Measurements from ENCODE around the gene HDLBP. TPM values are rescaled to one million over a fixed set of nuclear protein-coding genes. Genes with fewer than 3 reads are reported as not detected.
"Not testable (repeated sequence)": the region's sequence is repeated elsewhere in the genome, so short reads cannot be mapped to it uniquely, and the experiment has no call there.

The HDLBP gene
- total RNA-seq, 4 donors from 2014 or later, result 383 to 486 (median 444) TPM

DNA sequence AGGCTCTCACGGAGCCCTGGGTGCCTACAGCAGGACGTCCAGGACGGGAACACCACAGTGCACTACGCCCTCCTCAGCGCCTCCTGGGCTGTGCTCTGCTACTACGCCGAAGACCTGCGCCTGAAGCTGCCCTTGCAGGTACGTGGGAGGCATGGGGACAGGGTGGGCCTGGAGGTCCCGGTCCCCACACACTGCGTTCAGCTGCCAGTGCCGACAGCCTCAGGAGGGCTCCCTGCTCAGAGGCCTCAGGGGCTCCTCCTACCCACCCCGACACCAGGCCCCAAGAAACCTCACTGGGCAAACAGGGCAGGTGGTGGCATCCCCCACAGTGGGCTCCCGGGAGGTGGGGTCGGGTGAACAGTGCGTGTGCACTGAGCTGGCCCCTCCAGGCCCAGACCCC lies 116.2 kb downstream of the HDLBP start:
- Histone ChIP-seq H3K9me3 (no peaks in the 10 kb centered on the region), H3K27me3 (no peaks in the 10 kb centered on the region), H3K4me1 (no peaks in the 10 kb centered on the region), H3K4me3 (no peak overlapping the region), H3K27ac (no peak overlapping the region), H3K36me3 (no peaks in the 10 kb centered on the region)
- no peak for TF ChIP-seq POLR2A (IDR thresholded peaks at IDR 0.05)
- ATAC-seq (no peak), DNase-seq (no peak)
- in situ Hi-C loops (cut with MboI; ENCODE audit: low sequenced_read_pairs in 4 of 4), result no loop called here
- intact Hi-C loops (cut with DNase I; ENCODE audit: low total_unique reads), result no loop called here

DNA sequence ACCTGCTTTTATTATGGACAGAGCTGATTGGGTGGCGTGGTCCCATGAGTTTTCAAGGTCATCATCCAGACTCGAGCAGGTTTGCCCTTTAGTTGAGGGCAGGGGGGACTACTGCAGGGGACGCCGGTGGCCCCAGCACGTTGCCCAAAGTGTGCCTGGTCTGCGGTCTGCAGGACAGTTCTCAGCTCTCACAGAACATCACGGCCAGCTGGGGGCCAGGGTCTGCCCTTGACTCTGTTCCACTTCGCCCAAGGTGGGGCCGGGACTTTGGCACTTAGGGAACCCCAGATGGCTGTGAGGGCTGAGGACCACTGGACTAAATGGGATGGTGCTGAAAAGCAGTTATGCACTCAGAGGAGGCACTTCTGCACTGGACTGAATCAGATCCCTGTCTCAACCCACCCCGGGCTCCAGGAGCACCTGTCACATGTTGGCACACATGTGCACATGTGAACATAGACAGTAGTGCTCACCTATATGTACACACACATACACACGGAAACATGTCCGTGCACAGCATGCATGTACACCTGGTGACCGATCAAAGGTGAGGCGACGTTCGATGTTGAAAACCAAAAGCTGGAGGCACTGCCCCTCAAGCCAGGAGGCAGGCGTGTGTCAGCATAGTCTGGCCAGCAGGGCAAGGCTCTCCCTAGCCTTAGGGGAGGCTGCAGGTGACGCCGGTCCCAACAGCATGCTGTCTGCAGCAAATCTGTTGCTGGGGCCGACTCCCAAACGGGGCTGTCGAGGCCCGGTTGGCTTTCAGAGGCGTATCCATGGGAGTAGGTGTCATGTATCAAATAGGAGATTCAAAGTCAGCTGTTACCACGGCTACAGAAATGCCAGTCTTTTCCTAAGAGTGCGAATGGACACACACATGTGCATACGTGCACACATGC lies 116.8 kb downstream of the HDLBP start:
- no peak overlapping the region for H3K27ac ChIP-seq
- no peak overlapping the region for H3K4me3 ChIP-seq
- intact Hi-C loops (cut with DNase I; ENCODE audit: low total_unique reads) (no loop called here), in situ Hi-C loops (cut with MboI; ENCODE audit: low sequenced_read_pairs in 4 of 4) (no loop called here)
- DNase-seq (no peak), ATAC-seq (no peak)
- H3K4me1 ChIP-seq, result no peaks in the 10 kb centered on the region
- H3K27me3 ChIP-seq, result no peaks in the 10 kb centered on the region
- H3K9me3 ChIP-seq, result no peaks in the 10 kb centered on the region
- H3K36me3 ChIP-seq, result no peaks in the 10 kb centered on the region
- TF ChIP-seq, protein P1, sequence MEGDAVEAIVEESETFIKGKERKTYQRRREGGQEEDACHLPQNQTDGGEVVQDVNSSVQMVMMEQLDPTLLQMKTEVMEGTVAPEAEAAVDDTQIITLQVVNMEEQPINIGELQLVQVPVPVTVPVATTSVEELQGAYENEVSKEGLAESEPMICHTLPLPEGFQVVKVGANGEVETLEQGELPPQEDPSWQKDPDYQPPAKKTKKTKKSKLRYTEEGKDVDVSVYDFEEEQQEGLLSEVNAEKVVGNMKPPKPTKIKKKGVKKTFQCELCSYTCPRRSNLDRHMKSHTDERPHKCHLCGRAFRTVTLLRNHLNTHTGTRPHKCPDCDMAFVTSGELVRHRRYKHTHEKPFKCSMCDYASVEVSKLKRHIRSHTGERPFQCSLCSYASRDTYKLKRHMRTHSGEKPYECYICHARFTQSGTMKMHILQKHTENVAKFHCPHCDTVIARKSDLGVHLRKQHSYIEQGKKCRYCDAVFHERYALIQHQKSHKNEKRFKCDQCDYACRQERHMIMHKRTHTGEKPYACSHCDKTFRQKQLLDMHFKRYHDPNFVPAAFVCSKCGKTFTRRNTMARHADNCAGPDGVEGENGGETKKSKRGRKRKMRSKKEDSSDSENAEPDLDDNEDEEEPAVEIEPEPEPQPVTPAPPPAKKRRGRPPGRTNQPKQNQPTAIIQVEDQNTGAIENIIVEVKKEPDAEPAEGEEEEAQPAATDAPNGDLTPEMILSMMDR (IDR thresholded peaks at IDR 0.05 in 4 of 5, conservative IDR thresholded peaks at IDR 0.05 in 1 of 5), result no peak
- TF ChIP-seq POLR2A (IDR thresholded peaks at IDR 0.05), result no peak

DNA sequence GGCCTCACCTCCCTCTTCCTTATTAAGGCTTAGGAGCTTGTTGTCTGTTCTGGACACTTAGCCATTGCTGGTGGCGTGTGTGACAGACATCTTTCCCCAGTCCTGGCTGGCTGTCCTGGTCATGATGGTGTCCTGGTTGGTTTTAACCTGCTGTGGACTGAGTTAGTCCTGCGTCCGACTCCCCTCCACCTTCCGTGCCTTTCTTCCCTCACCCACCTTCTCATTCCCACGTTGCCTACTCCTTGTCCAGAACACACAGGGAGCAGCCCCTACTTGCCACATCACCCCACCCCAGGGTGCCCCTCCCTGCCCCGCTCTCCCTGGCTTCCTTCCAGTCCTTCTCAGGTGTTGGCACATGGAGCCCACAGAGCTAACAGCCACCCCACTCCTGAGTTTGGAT lies 117.5 kb downstream of the HDLBP start:
- Histone ChIP-seq H3K36me3 (no peaks in the 10 kb centered on the region), H3K9me3 (no peaks in the 10 kb centered on the region), H3K27me3 (no peaks in the 10 kb centered on the region), H3K4me3 (no peak overlapping the region), H3K4me1 (no peaks in the 10 kb centered on the region), H3K27ac (no peak overlapping the region)
- ATAC-seq (no peak), DNase-seq (no peak)
- intact Hi-C loops (cut with DNase I; ENCODE audit: low total_unique reads) (no loop called here), in situ Hi-C loops (cut with MboI; ENCODE audit: low sequenced_read_pairs in 4 of 4) (no loop called here)
- TF ChIP-seq POLR2A (IDR thresholded peaks at IDR 0.05), result no peak
- TF ChIP-seq, protein P1 (IDR thresholded peaks at IDR 0.05 in 4 of 5, conservative IDR thresholded peaks at IDR 0.05 in 1 of 5), result no peak

DNA sequence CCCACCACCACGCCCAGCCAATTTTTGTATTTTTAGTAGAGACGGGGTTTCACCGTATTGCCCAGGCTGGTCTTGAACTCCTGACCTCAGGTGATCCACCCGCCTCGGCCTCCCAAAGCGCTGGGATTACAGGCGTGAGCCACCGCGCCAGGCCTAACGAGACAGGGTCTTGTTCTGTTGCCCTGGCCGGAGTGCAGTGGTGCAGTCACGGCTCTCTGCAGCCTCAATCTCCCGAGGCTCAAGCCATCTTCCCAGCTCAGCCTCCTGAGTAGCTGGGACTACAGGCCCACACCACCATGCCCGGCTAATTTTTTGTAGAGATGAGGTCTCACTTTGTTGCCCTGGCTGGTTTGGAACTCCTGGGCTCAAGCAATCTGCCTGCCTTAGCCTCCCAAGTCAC lies 118.2 kb downstream of the HDLBP start:
- H3K4me3 ChIP-seq; ATAC-seq; intact Hi-C loops (cut with DNase I; ENCODE audit: low total_unique reads); H3K9me3 ChIP-seq; H3K4me1 ChIP-seq; H3K27ac ChIP-seq; DNase-seq; in situ Hi-C loops (cut with MboI; ENCODE audit: low sequenced_read_pairs in 4 of 4); H3K27me3 ChIP-seq; H3K36me3 ChIP-seq: not testable (repeated sequence)

DNA sequence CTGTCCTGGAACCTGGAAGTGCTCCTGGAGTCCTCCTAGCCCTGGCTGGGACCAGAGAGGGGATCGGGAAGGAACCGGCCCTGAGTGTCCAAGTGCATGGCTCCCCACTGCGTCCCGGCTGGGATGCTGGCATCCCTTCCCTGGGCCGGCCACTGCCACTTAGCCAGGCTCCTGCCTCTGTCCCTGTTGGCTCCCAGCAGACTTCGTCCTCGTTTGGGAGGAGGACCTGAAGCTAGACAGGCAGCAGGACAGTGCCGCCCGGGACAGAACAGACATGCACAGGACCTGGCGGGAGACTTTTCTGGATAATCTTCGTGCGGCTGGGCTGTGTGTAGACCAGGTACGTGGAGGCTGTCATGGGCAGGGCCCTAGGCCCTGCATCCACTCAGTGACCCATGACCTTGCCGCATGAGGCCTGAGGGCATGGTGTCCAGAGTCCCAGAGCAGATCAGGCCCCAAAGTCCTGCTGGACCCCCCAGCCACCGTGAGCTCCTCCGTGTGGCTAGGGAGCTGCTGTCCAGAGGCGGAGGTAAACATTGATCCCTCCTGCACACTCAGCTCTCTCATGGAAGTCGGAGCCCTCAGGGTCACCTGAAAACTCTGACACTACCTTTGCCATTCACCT lies 119.9 kb downstream of the HDLBP start:
- Histone ChIP-seq H3K27me3 (no peaks in the 10 kb centered on the region), H3K4me1 (no peaks in the 10 kb centered on the region), H3K9me3 (no peaks in the 10 kb centered on the region), H3K36me3 (no peaks in the 10 kb centered on the region), H3K27ac (no peak overlapping the region), H3K4me3 (no peak overlapping the region)
- intact Hi-C loops (cut with DNase I; ENCODE audit: low total_unique reads) (no loop called here), in situ Hi-C loops (cut with MboI; ENCODE audit: low sequenced_read_pairs in 4 of 4) (no loop called here)
- ATAC-seq (no peak), DNase-seq (no peak)
- TF ChIP-seq, protein P1 (IDR thresholded peaks at IDR 0.05 in 4 of 5, conservative IDR thresholded peaks at IDR 0.05 in 1 of 5), result no peak
- no peak for TF ChIP-seq POLR2A (IDR thresholded peaks at IDR 0.05)

Data from gastrocnemius medialis (tissue), 4 donors.